ENCODE measurements around the gene AEN.

The AEN gene

DNA sequence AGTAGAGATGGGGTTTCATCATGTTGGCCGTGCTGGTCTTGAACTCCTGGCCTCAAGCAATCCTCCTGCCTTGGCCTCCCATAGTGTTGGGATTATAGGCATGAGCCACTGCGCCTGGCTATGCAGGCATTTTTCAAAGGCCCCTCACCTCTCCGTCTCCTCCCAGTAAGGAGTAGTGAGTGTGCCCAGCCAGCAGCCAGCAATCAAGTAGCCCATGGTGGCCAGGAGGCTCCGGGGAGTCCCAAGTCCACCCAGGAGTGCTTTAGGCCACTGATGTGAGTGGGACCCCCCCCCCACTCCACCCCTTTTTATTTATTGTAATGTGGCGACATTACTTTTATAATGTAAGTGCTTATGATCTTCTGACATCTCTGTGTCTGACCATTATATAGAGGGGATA lies 25.8 kb downstream of the AEN start:
- Histone ChIP-seq H3K4me1 (ENCODE audit: insufficient read depth, low read length) (peaks cover 14% of the 10 kb centered on the region; the same call in 1 of the 2 replicates), H3K36me3 (ENCODE audit: insufficient read depth, low read length) (no peaks in the 10 kb centered on the region; the same call in 1 of the 2 replicates), H3K9me3 (ENCODE audit: control insufficient read depth, insufficient read depth, low read length) (no peaks in the 10 kb centered on the region), H3K9ac (ENCODE audit: low read depth, low read length) (no peak overlapping the region)

GRCh38 chr15:88647351-88648105 lies 26.4 kb downstream of the AEN start:
- Histone ChIP-seq H3K36me3 (ENCODE audit: insufficient read depth, low read length) (no peaks in the 10 kb centered on the region; the same call in 1 of the 2 replicates), H3K9ac (ENCODE audit: low read depth, low read length) (no peak overlapping the region), H3K4me1 (ENCODE audit: insufficient read depth, low read length) (peaks cover 15% of the 10 kb centered on the region; the same call in 1 of the 2 replicates), H3K9me3 (ENCODE audit: control insufficient read depth, insufficient read depth, low read length) (no peaks in the 10 kb centered on the region)

DNA sequence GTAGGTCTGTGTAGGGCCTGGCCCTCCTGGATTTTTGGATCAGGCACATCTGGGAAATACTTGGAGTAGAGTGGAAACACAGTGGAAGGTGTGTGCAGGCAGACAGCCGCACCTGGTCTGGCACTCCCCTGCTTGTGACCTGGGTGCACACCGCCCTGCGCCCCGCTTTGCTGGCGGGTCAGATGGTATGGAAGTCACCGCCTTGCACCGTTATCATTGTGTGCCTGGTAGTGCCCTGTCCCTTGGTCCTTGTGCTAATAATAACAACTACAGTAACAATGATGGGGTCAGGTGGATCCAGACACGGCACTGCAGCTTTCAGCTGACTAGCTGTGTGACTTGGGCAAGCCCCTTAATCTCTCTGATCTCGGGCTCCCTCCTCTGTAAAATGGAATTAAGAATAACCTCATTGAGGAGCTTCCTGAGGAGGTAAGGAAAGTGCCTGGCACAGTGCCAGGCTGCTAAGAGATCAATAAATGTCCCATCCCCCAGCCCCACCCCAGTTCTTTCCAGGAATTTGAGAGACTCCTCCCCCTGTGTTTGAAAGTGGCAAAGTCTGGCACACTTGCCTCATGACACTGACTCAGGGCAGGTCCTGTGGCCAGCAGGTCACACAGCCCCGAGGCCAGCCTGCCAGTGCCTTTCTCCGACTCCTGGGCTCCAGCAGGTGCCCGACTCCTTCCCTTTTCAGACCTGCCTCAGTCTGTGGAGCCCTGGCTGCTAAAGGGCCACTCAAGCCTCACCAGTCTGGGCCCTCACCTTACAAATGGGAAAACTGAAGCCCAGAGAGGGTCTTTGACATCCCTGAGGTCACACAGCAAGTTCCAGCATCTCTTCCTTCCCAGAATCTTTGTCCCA lies 27.4 kb downstream of the AEN start:
- H3K36me3 ChIP-seq (ENCODE audit: insufficient read depth, low read length), result no peaks in the 10 kb centered on the region; the same call in 1 of the 2 replicates
- no peak overlapping the region for H3K9ac ChIP-seq (ENCODE audit: low read depth, low read length)
- peaks cover 20% of the 10 kb centered on the region; the same call in 1 of the 2 replicates for H3K4me1 ChIP-seq (ENCODE audit: insufficient read depth, low read length)
- H3K9me3 ChIP-seq (ENCODE audit: control insufficient read depth, insufficient read depth, low read length), result no peaks in the 10 kb centered on the region

DNA sequence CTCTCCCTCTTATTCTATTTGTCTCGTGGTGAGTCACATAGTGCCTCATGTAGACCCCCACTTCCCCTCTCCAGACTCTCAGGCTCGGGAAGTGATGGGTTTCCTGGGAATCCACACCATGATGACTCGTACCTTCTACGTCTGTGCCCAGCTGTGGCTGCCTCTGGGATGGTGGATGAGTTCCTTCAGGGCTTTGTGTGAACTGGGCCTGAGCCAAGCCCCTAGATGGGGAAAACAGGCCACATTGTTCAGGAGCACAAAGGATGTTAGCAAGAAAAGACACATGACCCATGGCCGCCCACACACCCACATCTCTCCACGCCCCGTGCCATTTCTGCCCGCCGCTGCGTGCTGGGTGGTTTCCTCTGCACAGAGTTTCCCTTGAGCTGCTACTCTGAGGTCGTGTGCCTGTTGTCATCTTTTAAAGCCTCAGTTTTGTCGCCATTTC lies 28.2 kb downstream of the AEN start:
- Histone ChIP-seq H3K36me3 (ENCODE audit: insufficient read depth, low read length) (no peaks in the 10 kb centered on the region; the same call in 1 of the 2 replicates), H3K9me3 (ENCODE audit: control insufficient read depth, insufficient read depth, low read length) (no peaks in the 10 kb centered on the region), H3K4me1 (ENCODE audit: insufficient read depth, low read length) (peaks cover 20% of the 10 kb centered on the region; the same call in 1 of the 2 replicates), H3K9ac (ENCODE audit: low read depth, low read length) (no peak overlapping the region)

DNA sequence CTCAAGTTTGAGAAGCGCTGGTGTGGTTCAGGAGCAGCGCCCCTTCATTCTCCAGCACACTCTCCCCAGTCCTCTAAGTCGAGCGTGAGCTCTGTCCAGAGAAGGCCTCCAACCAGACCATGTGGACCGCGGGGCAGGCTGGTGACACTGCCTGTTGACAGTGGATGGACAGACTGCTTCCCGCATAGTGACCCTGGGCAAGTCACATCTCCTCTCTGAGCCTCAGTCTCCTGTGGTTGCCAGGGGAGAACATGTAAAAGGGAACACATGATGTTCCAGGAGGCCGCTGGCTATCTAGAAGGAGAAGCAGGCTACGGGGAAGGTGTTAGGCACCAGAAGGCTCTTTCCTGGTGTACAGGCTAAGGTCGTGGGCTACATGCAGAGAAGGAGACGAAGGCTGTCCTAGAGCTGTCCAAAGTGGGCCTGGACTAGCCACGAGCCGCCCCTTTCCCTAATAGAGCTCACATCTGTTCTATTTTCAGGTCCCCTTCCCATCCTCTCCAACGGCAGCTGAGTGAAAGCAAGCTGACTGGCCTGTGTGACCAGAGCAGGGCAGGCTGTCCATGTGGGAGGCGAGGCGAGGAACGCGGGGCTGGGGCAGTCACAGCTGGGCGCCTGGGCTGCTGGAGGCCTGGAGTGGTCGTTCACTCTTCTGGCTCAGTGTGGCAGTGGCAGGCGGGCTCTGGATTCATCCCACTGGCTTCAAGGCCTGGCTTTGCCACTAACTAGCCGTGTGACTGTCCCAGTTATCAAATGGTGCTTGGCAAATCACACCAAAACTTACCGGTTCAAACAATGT lies 28.8 kb downstream of the AEN start:
- Histone ChIP-seq H3K4me1 (ENCODE audit: insufficient read depth, low read length) (peaks cover 20% of the 10 kb centered on the region; the same call in 1 of the 2 replicates), H3K9me3 (ENCODE audit: control insufficient read depth, insufficient read depth, low read length) (no peaks in the 10 kb centered on the region), H3K9ac (ENCODE audit: low read depth, low read length) (no peak overlapping the region), H3K36me3 (ENCODE audit: insufficient read depth, low read length) (no peaks in the 10 kb centered on the region; the same call in 1 of the 2 replicates)

GRCh38 chr15:88650556-88650955 lies 29.4 kb downstream of the AEN start:
- Histone ChIP-seq H3K9me3 (ENCODE audit: control insufficient read depth, insufficient read depth, low read length) (no peaks in the 10 kb centered on the region), H3K36me3 (ENCODE audit: insufficient read depth, low read length) (no peaks in the 10 kb centered on the region; the same call in 1 of the 2 replicates), H3K9ac (ENCODE audit: low read depth, low read length) (no peak overlapping the region), H3K4me1 (ENCODE audit: insufficient read depth, low read length) (peaks cover 20% of the 10 kb centered on the region; the same call in 1 of the 2 replicates)

DNA sequence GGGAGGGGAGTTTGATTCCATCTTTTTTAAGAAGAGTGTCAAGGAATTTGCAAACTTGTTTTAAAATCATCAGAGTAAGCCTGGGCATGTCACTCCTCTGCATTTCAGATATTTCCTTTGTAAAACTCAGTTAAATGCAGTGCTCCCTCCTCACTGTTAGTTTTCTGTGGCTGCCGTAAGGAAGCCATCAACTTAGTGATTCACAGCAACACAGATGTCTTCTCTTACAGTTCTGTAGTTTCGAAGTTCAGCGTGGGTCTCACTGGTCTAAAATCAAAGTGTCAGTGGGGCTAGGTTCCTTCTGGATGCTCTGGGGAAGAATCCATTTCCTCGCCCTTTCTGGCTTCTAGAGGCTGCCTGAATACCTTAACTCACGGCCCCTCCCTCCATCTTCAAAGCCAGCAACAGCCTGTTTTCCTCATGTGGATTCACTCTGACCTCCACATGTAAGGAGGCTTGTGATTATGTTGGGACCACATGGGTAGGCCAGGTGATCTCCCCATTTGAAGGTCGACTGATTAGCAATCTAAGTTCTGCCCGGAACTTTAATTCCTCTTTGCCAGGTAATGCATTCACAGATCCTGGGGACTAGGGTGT lies 30.1 kb downstream of the AEN start:
- H3K9me3 ChIP-seq (ENCODE audit: control insufficient read depth, insufficient read depth, low read length), result no peaks in the 10 kb centered on the region
- H3K36me3 ChIP-seq (ENCODE audit: insufficient read depth, low read length), result no peaks in the 10 kb centered on the region; the same call in 1 of the 2 replicates
- H3K4me1 ChIP-seq (ENCODE audit: insufficient read depth, low read length), result peaks cover 20% of the 10 kb centered on the region; the same call in 1 of the 2 replicates
- H3K9ac ChIP-seq (ENCODE audit: low read depth, low read length), result no peak overlapping the region

GRCh38 chr15:88651971-88652370 lies 30.8 kb downstream of the AEN start:
- H3K36me3 ChIP-seq (ENCODE audit: insufficient read depth, low read length), result no peaks in the 10 kb centered on the region
- no peak overlapping the region for H3K9ac ChIP-seq (ENCODE audit: low read depth, low read length)
- H3K9me3 ChIP-seq (ENCODE audit: control insufficient read depth, insufficient read depth, low read length), result no peaks in the 10 kb centered on the region
- peaks cover 20% of the 10 kb centered on the region; the same call in 1 of the 2 replicates for H3K4me1 ChIP-seq (ENCODE audit: insufficient read depth, low read length)

DNA sequence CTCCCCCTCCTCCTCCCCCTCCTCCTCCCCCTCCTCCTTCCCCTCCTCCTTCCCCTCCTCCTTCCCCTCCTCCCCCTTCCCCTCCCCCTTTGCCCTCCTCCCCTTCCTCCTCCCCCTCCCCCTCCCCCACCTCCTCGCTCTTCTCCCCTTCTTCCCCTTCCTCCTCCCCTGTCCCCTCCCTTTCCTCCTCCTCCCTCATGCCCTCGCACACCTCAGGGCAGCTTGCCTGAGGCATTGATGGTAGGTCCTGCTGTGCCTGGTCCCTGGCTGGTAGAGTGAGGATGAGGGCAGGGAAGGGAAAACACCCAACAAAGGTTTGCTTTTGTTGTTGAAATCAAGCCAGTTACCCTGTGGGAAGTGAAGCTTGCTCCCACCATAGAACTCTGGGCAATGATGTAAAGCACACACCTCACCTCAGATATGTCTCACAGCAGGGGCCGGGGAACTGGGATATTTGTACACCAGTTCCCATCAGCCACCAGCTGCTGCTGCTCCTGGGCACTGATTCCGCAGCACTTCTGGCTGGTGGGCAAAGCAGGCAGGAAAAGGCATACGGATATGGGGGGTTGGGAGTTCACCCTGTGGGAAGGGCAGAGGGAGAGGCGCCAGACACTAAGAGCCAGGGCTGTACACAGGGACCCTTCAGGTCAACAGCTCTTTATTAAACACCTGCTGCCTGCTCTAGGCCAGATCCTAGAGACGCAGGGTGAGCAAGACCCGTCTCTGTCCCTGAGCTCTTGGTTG lies 31.5 kb downstream of the AEN start:
- no peaks in the 10 kb centered on the region for H3K36me3 ChIP-seq (ENCODE audit: insufficient read depth, low read length)
- peaks cover 20% of the 10 kb centered on the region; the same call in 1 of the 2 replicates for H3K4me1 ChIP-seq (ENCODE audit: insufficient read depth, low read length)
- no peak overlapping the region for H3K9ac ChIP-seq (ENCODE audit: low read depth, low read length)

DNA sequence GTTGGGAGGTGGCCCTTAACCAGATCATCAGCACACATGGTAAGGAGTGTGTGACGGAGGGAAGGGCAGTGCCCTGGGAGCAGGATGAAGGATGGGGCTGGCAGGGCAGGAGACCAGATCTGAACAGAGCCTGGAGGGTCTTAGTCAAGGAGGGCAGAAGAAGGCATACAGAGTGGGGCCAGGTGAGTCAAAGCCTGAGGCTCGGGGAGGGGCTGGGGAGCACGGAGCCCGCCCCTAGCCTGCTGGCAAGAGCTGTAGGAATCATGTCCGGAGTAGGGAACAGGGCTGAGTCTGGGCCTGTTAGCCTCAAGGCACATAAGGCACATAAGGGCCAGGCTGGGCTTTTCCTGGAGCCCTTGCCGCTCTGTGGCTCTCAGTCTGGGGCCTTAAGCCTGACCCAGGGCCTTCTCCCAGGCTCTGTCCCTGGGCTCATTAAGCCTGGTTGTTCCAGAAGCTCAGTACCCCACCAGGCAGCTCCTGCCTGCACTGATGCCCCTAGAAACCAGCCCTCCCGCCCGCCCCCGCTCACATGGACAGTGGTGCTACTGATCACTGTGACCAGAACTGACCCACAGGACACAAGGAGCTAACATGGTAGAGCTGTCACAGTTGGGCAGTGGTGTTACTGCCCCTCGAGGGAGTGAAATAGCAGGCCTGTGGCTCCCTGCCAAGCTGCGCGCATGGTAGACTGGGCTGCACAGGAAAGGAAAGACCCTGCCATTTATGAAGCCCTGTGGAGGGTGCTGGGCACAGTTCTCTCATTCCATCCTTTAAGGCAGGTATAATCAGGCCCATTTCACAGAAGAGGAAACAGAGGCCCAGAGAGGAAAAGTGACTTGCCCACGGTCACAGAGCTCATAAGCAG lies 32.3 kb downstream of the AEN start:
- H3K4me1 ChIP-seq (ENCODE audit: insufficient read depth, low read length), result peaks cover 21% of the 10 kb centered on the region
- H3K9me3 ChIP-seq (ENCODE audit: control insufficient read depth, insufficient read depth, low read length), result no peaks in the 10 kb centered on the region
- no peak overlapping the region for H3K9ac ChIP-seq (ENCODE audit: low read depth, low read length)
- no peaks in the 10 kb centered on the region for H3K36me3 ChIP-seq (ENCODE audit: insufficient read depth, low read length)

More for the DNA sequence above, 31.5 kb downstream of the AEN start:
- H3K9me3 ChIP-seq (ENCODE audit: control insufficient read depth, insufficient read depth, low read length), result no peaks in the 10 kb centered on the region

GRCh38 chr15:88654430-88655102 lies 33.4 kb downstream of the AEN start:
- no peaks in the 10 kb centered on the region for H3K36me3 ChIP-seq (ENCODE audit: insufficient read depth, low read length)
- no peak overlapping the region for H3K9ac ChIP-seq (ENCODE audit: low read depth, low read length)
- no peaks in the 10 kb centered on the region for H3K9me3 ChIP-seq (ENCODE audit: control insufficient read depth, insufficient read depth, low read length)
- H3K4me1 ChIP-seq (ENCODE audit: insufficient read depth, low read length), result peaks cover 26% of the 10 kb centered on the region

DNA sequence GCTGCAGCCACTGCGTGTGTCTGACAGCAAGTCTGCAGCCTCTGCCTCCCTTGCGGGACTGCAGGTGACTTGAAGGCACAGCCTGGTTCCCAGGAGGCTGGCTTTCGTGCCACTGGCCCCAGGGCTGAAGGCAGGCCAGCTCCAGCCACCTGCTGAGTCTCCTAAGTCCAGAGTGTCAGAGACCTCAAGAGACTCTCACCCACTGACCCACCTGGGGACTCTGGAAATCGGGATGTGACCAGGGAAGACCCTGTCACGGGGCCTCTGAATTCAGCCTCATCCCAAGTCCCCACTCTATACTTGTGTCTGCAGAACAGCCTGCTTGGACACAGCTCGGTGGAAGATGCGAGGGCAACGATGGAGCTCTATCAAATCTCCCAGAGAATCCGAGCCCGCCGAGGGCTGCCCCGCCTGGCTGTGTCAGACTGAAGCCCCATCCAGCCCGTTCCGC lies 34.0 kb downstream of the AEN start:
- peaks cover 24% of the 10 kb centered on the region for H3K4me1 ChIP-seq (ENCODE audit: insufficient read depth, low read length)
- no peaks in the 10 kb centered on the region for H3K36me3 ChIP-seq (ENCODE audit: insufficient read depth, low read length)
- no peaks in the 10 kb centered on the region for H3K9me3 ChIP-seq (ENCODE audit: control insufficient read depth, insufficient read depth, low read length)
- no peak overlapping the region for H3K9ac ChIP-seq (ENCODE audit: low read depth, low read length)

All from ES-I3 (cell line).